ENCODE data around the gene YKT6.

DNA sequence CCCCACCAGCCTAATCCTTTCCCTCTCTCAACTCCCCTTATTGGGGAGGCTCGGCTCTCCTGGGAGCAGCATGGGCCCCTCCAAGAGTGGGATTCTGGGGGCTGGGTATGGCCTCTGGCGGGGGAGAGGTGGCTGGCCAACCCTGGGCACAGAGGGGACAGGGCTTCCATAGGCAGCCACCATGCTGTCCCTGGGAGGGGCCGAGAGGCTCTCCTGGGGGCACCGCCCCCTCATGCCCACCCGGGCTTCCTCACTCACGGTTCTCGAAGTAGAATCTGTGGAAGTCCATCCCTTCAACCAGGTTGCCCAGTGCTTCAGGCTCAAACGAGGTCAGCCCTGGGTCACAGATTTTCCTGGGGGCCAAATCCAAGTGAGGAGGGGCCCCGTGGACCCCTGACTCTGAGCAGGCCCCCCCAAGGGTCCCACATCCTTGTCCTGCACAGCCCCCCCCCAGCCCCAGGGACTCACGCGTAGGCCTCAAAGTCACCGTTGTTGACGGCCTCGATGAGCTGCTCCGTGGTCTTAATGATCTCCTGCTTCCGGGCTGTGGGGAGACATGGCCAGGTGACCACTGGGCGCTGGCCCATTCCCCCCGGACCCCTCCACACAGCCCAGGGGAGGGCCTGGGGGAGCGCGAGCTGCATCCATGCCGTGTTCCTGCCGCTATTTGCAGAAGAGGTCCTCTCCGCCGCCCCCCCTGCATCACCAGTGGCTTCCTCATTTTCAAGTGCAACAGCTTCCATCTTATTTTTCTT lies 19.8 kb downstream of the YKT6 start:
- TF ChIP-seq POLR2A (IDR thresholded peaks at IDR 0.05) (no peak), EP300 (IDR thresholded peaks at IDR 0.05; ENCODE audit: low read depth) (no peak), POLR2AphosphoS5 (IDR thresholded peaks at IDR 0.05) (no peak)
- TF ChIP-seq, protein P1, sequence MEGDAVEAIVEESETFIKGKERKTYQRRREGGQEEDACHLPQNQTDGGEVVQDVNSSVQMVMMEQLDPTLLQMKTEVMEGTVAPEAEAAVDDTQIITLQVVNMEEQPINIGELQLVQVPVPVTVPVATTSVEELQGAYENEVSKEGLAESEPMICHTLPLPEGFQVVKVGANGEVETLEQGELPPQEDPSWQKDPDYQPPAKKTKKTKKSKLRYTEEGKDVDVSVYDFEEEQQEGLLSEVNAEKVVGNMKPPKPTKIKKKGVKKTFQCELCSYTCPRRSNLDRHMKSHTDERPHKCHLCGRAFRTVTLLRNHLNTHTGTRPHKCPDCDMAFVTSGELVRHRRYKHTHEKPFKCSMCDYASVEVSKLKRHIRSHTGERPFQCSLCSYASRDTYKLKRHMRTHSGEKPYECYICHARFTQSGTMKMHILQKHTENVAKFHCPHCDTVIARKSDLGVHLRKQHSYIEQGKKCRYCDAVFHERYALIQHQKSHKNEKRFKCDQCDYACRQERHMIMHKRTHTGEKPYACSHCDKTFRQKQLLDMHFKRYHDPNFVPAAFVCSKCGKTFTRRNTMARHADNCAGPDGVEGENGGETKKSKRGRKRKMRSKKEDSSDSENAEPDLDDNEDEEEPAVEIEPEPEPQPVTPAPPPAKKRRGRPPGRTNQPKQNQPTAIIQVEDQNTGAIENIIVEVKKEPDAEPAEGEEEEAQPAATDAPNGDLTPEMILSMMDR (IDR thresholded peaks at IDR 0.05) = no peak

Data from transverse colon (tissue), 4 donors.